ENCODE data around the gene MAP4K3. TPM values are rescaled to one million over a fixed set of nuclear protein-coding genes. Genes with fewer than 3 reads are reported as not detected.

MAP4K3 gene
- total RNA-seq, 1 donor from 2014 or later = 11.0 TPM

DNA sequence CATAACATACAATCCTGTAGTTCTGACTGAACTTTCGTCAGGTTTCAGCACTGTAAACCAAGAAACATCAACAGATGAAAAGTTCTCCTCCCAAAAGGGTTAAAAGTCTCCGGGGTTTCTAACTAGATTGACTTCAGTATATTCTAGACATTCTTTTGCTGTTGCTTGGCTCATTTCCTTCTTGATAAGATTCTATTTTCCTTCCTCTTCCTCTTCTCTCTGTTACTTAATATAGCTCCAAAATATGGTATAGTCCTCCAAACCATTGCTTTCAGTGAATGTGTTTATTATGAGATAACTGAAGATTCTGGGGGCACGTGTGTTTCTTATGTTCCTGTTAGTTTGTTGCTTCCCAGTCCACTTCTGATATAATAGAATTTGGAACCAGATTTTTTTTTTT is 46.4 kb upstream of the MAP4K3 start:
- H3K9me3 Mint-ChIP-seq = no peaks in the 10 kb centered on the region
- ChIA-PET CTCF (no interaction called here), POLR2A (interaction anchor here (0.5 to 0.7 kb wide), 2 partner anchors 10 to 17 kb away, joined by 3 read pairs; no protein-coding TSS in a partner anchor)
- TF ChIP-seq, protein P1, sequence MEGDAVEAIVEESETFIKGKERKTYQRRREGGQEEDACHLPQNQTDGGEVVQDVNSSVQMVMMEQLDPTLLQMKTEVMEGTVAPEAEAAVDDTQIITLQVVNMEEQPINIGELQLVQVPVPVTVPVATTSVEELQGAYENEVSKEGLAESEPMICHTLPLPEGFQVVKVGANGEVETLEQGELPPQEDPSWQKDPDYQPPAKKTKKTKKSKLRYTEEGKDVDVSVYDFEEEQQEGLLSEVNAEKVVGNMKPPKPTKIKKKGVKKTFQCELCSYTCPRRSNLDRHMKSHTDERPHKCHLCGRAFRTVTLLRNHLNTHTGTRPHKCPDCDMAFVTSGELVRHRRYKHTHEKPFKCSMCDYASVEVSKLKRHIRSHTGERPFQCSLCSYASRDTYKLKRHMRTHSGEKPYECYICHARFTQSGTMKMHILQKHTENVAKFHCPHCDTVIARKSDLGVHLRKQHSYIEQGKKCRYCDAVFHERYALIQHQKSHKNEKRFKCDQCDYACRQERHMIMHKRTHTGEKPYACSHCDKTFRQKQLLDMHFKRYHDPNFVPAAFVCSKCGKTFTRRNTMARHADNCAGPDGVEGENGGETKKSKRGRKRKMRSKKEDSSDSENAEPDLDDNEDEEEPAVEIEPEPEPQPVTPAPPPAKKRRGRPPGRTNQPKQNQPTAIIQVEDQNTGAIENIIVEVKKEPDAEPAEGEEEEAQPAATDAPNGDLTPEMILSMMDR (IDR thresholded peaks at IDR 0.05) = no peak
- H3K27ac Mint-ChIP-seq = no peak overlapping the region
- intact Hi-C loops (cut with micrococcal nuclease) = no loop called here
- no peaks in the 10 kb centered on the region for H3K27me3 Mint-ChIP-seq
- H3K4me1 Mint-ChIP-seq = peaks cover 17% of the 10 kb centered on the region
- no peak for ATAC-seq (ENCODE audit: low read depth)
- DNase-seq = no peak
- no peak overlapping the region for H3K4me3 Mint-ChIP-seq
- no peaks in the 10 kb centered on the region for H3K36me3 Mint-ChIP-seq (ENCODE audit: low read depth)

DNA sequence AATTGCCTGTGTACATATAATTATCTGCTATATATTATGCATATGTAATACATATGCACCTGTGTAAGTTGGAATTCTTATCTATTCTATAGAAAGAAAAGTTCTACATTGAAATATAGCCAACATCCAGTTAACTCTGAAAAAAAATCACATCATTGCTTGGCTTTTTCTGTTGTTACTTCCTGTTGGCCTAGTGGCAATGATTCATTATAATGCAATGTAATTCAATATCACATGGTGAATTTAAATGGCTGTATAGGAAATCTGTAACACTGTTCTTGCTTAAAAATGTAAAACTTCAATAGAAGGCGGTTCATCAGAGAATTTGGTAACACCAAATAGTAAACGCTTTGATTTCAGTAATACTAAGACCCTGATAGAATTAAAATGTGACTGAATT is 44.5 kb upstream of the MAP4K3 start:
- Mint-ChIP-seq H3K27ac (no peak overlapping the region), H3K36me3 (ENCODE audit: low read depth) (no peaks in the 10 kb centered on the region), H3K27me3 (no peaks in the 10 kb centered on the region), H3K4me1 (peaks cover 26% of the 10 kb centered on the region), H3K9me3 (no peaks in the 10 kb centered on the region), H3K4me3 (no peak overlapping the region)
- ATAC-seq (ENCODE audit: low read depth) = no peak
- TF ChIP-seq, protein P1 (IDR thresholded peaks at IDR 0.05) = no peak
- CTCF ChIA-PET = no interaction called here
- DNase-seq = no peak
- POLR2A ChIA-PET = no interaction called here
- intact Hi-C loops (cut with micrococcal nuclease) = no loop called here

DNA sequence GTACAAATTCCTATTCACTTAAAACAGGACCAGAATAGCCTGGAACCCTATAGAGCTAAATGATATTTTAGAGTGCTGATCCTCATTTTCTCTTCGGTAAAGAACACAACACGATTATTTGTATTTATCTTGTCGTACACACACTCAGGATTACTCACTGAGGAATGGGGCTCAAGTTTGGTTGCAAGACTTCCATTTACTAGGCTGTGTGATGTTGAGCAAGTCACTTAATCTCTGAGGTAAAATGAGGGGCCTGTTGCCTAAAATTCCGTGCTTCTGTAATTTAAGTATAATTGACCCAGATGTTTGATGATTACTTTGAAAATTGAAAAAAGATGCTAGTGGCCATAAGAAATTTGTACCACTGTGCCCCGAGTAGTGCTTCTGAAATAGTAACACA is 42.6 kb upstream of the MAP4K3 start:
- CTCF ChIA-PET = no interaction called here
- no peak overlapping the region for H3K27ac Mint-ChIP-seq

DNA sequence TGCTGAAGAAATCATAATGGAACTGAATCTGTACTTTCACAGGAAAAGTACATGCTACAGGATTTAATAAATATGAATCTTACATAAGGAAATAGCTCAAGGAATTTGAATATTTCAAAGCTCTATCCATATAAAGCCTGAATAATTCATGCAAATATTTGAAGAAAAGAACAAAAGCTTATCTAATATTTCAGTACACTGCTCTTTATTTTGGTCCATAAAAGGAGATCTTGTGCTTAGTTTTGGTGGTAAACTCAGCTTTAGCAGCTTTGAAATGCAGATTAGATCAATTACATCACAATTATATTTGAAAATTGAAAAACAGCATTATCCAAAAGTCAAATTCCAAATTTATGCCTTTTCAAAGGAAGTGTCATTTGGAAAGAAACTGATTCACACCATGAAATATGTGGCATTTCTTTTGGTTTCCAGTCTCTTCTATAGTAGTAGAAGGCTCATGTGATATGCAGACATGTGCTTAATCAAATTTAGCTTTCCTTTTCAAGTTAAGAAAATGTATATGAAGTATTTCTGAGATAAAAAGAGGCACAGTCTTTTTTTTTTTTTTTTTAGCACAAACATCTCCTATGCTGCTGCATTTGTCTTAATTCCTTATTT is 42.1 kb upstream of the MAP4K3 start:
- Mint-ChIP-seq H3K27ac (no peak overlapping the region), H3K27me3 (no peaks in the 10 kb centered on the region), H3K4me3 (no peak overlapping the region), H3K36me3 (ENCODE audit: low read depth) (no peaks in the 10 kb centered on the region), H3K9me3 (no peaks in the 10 kb centered on the region), H3K4me1 (peaks cover 40% of the 10 kb centered on the region)
- CTCF ChIA-PET = no interaction called here
- TF ChIP-seq, protein P1 (IDR thresholded peaks at IDR 0.05) = no peak
- ATAC-seq (ENCODE audit: low read depth) (no peak), DNase-seq (no peak)
- intact Hi-C loops (cut with micrococcal nuclease) = loop anchor here (5.0 kb wide), 1 partner anchor 48 kb away; no protein-coding TSS in a partner anchor
- POLR2A ChIA-PET = interaction anchor here (1.8 kb wide), 1 partner anchor 43 kb away, joined by 4 read pairs; no protein-coding TSS in a partner anchor

More for the DNA sequence above, 42.6 kb upstream of the MAP4K3 start:
- no peaks in the 10 kb centered on the region for H3K9me3 Mint-ChIP-seq
- no peaks in the 10 kb centered on the region for H3K36me3 Mint-ChIP-seq (ENCODE audit: low read depth)
- intact Hi-C loops (cut with micrococcal nuclease) = loop anchor here (5.0 kb wide), 1 partner anchor 48 kb away; no protein-coding TSS in a partner anchor
- POLR2A ChIA-PET = interaction anchor here (1.8 kb wide), 1 partner anchor 43 kb away, joined by 4 read pairs; no protein-coding TSS in a partner anchor
- peaks cover 38% of the 10 kb centered on the region for H3K4me1 Mint-ChIP-seq
- H3K4me3 Mint-ChIP-seq = no peak overlapping the region
- ATAC-seq (ENCODE audit: low read depth) (no peak), DNase-seq (no peak)
- TF ChIP-seq, protein P1 (IDR thresholded peaks at IDR 0.05) = no peak
- H3K27me3 Mint-ChIP-seq = no peaks in the 10 kb centered on the region

DNA sequence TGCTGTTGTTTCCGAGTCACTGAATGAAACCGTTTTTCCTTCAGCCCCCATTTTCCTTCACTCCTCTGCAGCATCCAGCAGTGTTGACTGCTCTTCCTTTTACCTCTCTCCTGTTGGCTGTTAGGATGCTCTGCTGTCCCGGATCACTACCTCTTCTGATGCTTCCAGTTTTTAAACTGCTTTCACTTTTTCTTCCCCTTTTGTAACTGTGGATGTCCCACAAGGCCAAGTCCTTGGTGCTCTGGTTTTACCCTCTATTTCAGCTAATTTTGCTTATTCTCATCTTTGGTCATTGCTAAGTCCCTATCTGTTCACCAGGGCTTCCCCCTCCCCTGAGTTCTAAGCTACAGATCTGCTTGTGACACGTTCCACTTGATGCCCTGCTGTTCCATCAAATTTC is 39.4 kb upstream of the MAP4K3 start:
- Mint-ChIP-seq H3K36me3 (ENCODE audit: low read depth) (no peaks in the 10 kb centered on the region), H3K9me3 (no peaks in the 10 kb centered on the region), H3K4me1 (peaks cover 28% of the 10 kb centered on the region), H3K27me3 (no peaks in the 10 kb centered on the region), H3K4me3 (peak overlapping the region; percentile 62), H3K27ac (peak overlapping the region; percentile 75)
- ChIA-PET POLR2A (interaction anchor here (0.6 to 2.0 kb wide), 5 partner anchors 14 to 842 kb away, joined by 4 to 20 read pairs (median 6); partner anchors contain the start of gene MAP4K3), CTCF (no interaction called here)
- DNase-seq = no peak
- peak; percentile 94 for ATAC-seq (ENCODE audit: low read depth)
- intact Hi-C loops (cut with micrococcal nuclease) = loop anchor here (1.0 to 5.0 kb wide), 3 partner anchors 16 to 51 kb away; partner anchors contain the start of gene MAP4K3
- TF ChIP-seq, protein P1 (IDR thresholded peaks at IDR 0.05) = no peak

All from activated B cell treated with CpG ODN at 0.5 μM for 24 hours (primary cell).